D721Med (cell line): ENCODE results near the gene TREML2.

Source experiments
- DNase-seq: peaks from one replicate; pipeline ENCODE4 v3.0.0; 2011; ENCODE audit warnings: low spot score; ENCODE audit not compliant: insufficient read length
- FAIRE-seq: peaks from 2 replicates; lab custom pipeline; 2011; peaks lifted over from hg19 to GRCh38; lab: Jason Lieb, UNC
- CTCF ChIP-seq: IDR thresholded peaks from 2 replicates; pipeline ENCODE4 v1.5.1; 2012; ENCODE audit warnings: mild to moderate bottlenecking, control low read depth; ENCODE audit not compliant: insufficient read depth; ENCODE audit errors: missing control alignments

Gene TREML2

GRCh38 chr6:41208439-41209106, 7.6 kb upstream of the TREML2 start:
- TF ChIP-seq CTCF = no peak
- no peak for DNase-seq
- no peak for FAIRE-seq

- FAIRE-seq (no peak), DNase-seq (no peak)
These were observed 3.2 kb upstream of the TREML2 start for GRCh38 chr6:41204156-41204555.

GRCh38 chr6:41201764-41202173, 820 bp upstream of the TREML2 start:
- no peak for DNase-seq
- no peak for TF ChIP-seq CTCF
- FAIRE-seq = no peak

More at GRCh38 chr6:41204156-41204555, 3.2 kb upstream of the TREML2 start:
- no peak for TF ChIP-seq CTCF

- TF ChIP-seq CTCF = no peak
- DNase-seq (no peak), FAIRE-seq (no peak)
These were observed 551 bp downstream of the TREML2 start for GRCh38 chr6:41200296-41200900.

GRCh38 chr6:41199552-41200246, 1.2 kb downstream of the TREML2 start:
- FAIRE-seq = no peak
- no peak for TF ChIP-seq CTCF
- DNase-seq = no peak

- no peak for DNase-seq
- TF ChIP-seq CTCF = no peak
- FAIRE-seq = no peak
These were observed 3.7 kb downstream of the TREML2 start for GRCh38 chr6:41197234-41197633.
